Measurements from ENCODE around the gene FETUB.

DNA sequence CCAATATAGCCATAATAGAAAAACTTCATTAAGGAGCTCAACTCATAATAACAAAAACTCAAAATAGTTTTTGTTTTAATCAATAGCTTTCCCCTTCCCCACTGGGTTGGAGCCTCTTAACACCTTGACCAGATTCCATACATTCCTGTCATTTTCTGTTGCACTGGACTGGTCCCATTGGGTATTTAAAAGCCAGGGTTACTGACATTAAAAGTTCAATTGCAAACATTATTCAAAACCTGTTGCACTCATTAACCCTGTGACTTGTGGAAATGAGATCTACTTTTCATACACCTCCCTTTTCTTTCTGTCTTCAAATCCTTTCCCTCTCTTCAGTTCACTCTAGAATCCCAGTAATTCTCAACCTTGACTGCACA lies 23.9 kb downstream of the FETUB start:
- TF ChIP-seq, protein P1, sequence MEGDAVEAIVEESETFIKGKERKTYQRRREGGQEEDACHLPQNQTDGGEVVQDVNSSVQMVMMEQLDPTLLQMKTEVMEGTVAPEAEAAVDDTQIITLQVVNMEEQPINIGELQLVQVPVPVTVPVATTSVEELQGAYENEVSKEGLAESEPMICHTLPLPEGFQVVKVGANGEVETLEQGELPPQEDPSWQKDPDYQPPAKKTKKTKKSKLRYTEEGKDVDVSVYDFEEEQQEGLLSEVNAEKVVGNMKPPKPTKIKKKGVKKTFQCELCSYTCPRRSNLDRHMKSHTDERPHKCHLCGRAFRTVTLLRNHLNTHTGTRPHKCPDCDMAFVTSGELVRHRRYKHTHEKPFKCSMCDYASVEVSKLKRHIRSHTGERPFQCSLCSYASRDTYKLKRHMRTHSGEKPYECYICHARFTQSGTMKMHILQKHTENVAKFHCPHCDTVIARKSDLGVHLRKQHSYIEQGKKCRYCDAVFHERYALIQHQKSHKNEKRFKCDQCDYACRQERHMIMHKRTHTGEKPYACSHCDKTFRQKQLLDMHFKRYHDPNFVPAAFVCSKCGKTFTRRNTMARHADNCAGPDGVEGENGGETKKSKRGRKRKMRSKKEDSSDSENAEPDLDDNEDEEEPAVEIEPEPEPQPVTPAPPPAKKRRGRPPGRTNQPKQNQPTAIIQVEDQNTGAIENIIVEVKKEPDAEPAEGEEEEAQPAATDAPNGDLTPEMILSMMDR (IDR thresholded peaks at IDR 0.05; ENCODE audit: poor library complexity) = no peak
- no peak for TF ChIP-seq EZH2 (IDR thresholded peaks at IDR 0.05; ENCODE audit: borderline replicate concordance)
